ENCODE measurements around the gene ELMO3. TPM values are rescaled to one million over a fixed set of nuclear protein-coding genes. Genes with fewer than 3 reads are reported as not detected.

ELMO3 gene
- total and polyA plus RNA-seq, 2 of the 13 experiments (the other 11 are each of a cell fraction or from before 2014, with no cell fraction given), result 2.6 to 4.0 TPM

DNA sequence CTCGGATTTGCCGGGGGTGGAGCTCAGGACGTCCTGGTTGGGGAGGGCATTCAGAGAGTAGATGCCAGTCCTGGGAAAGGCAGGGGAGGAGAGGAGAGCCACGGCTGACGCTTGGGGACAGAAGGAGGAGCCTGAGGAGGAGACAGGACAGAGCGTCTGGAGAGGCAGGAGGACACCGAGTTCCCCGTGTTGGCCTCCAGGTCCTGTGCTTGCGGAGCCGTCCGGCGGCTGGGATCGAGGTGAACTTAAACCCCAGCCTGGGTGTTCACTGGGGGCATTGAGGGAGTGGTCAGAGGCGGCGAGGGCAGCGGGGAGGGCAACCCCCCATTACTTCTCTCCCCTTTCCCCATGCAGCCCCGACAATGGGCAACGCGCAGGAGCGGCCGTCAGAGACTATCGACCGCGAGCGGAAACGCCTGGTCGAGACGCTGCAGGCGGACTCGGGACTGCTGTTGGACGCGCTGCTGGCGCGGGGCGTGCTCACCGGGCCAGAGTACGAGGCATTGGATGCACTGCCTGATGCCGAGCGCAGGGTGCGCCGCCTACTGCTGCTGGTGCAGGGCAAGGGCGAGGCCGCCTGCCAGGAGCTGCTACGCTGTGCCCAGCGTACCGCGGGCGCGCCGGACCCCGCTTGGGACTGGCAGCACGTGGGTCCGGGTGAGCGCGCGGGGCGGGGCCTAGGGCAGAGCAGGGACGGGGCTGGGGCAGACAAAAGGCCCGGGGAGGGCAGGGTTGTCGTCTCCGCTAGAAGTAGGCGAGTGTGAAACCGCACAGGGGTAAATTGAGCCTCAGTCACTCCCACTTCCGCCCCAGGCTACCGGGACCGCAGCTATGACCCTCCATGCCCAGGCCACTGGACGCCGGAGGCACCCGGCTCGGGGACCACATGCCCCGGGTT lies 24.9 kb upstream of the ELMO3 start (continued):
- TF ChIP-seq, protein P1, sequence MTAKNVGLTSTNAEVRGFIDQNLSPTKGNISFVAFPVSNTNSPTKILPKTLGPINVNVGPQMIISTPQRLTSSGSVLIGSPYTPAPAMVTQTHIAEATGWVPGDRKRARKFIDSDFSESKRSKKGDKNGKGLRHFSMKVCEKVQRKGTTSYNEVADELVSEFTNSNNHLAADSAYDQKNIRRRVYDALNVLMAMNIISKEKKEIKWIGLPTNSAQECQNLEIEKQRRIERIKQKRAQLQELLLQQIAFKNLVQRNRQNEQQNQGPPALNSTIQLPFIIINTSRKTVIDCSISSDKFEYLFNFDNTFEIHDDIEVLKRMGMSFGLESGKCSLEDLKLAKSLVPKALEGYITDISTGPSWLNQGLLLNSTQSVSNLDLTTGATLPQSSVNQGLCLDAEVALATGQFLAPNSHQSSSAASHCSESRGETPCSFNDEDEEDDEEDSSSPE (CRISPR knock-in tag; IDR thresholded peaks at IDR 0.05), result peak; percentile 90
- TF ChIP-seq ZNF282 (IDR thresholded peaks at IDR 0.05; ENCODE audit: partially characterized antibody) (no peak), ZSCAN9 (CRISPR knock-in tag; IDR thresholded peaks at IDR 0.05; ENCODE audit: borderline replicate concordance) (peak; percentile 82; the same call in 1 of the 2 replicates), SRSF1 (optimal IDR thresholded peaks at IDR 0.05; ENCODE audit: low read depth, low read length) (no peak), ZNF253 (CRISPR knock-in tag; IDR thresholded peaks at IDR 0.05; ENCODE audit: borderline replicate concordance) (no peak), EZH2 (conservative IDR thresholded peaks at IDR 0.05; ENCODE audit: low read depth, low read length) (no peak), CENPT (CRISPR knock-in tag; IDR thresholded peaks at IDR 0.05; ENCODE audit: low read depth) (peak; percentile 98), ZNF749 (CRISPR knock-in tag; IDR thresholded peaks at IDR 0.05; ENCODE audit: borderline replicate concordance) (peak; percentile 84; the same call in 1 of the 2 replicates), SIN3A (IDR thresholded peaks at IDR 0.05; ENCODE audit: borderline replicate concordance, low read depth, low read length) (peak; percentile 34; the same call in 1 of the 2 replicates), MIER2 (CRISPR knock-in tag; IDR thresholded peaks at IDR 0.05) (peak; percentile 75), ZNF724P (CRISPR knock-in tag; IDR thresholded peaks at IDR 0.05; ENCODE audit: borderline replicate concordance) (peak; percentile 91), SETDB1 (CRISPR knock-in tag; IDR thresholded peaks at IDR 0.05; ENCODE audit: borderline replicate concordance) (no peak), ZFX (CRISPR knock-in tag; IDR thresholded peaks at IDR 0.05; ENCODE audit: low read depth) (peak; percentile 91)
- TF ChIP-seq, protein P2, sequence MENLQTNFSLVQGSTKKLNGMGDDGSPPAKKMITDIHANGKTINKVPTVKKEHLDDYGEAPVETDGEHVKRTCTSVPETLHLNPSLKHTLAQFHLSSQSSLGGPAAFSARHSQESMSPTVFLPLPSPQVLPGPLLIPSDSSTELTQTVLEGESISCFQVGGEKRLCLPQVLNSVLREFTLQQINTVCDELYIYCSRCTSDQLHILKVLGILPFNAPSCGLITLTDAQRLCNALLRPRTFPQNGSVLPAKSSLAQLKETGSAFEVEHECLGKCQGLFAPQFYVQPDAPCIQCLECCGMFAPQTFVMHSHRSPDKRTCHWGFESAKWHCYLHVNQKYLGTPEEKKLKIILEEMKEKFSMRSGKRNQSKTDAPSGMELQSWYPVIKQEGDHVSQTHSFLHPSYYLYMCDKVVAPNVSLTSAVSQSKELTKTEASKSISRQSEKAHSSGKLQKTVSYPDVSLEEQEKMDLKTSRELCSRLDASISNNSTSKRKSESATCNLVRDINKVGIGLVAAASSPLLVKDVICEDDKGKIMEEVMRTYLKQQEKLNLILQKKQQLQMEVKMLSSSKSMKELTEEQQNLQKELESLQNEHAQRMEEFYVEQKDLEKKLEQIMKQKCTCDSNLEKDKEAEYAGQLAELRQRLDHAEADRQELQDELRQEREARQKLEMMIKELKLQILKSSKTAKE (CRISPR knock-in tag; IDR thresholded peaks at IDR 0.05; ENCODE audit: borderline replicate concordance), result peak; percentile 89
- TF ChIP-seq, protein P3, sequence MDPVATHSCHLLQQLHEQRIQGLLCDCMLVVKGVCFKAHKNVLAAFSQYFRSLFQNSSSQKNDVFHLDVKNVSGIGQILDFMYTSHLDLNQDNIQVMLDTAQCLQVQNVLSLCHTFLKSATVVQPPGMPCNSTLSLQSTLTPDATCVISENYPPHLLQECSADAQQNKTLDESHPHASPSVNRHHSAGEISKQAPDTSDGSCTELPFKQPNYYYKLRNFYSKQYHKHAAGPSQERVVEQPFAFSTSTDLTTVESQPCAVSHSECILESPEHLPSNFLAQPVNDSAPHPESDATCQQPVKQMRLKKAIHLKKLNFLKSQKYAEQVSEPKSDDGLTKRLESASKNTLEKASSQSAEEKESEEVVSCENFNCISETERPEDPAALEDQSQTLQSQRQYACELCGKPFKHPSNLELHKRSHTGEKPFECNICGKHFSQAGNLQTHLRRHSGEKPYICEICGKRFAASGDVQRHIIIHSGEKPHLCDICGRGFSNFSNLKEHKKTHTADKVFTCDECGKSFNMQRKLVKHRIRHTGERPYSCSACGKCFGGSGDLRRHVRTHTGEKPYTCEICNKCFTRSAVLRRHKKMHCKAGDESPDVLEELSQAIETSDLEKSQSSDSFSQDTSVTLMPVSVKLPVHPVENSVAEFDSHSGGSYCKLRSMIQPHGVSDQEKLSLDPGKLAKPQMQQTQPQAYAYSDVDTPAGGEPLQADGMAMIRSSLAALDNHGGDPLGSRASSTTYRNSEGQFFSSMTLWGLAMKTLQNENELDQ (CRISPR knock-in tag; IDR thresholded peaks at IDR 0.05; ENCODE audit: borderline replicate concordance), result no peak
- TF ChIP-seq, protein P4, sequence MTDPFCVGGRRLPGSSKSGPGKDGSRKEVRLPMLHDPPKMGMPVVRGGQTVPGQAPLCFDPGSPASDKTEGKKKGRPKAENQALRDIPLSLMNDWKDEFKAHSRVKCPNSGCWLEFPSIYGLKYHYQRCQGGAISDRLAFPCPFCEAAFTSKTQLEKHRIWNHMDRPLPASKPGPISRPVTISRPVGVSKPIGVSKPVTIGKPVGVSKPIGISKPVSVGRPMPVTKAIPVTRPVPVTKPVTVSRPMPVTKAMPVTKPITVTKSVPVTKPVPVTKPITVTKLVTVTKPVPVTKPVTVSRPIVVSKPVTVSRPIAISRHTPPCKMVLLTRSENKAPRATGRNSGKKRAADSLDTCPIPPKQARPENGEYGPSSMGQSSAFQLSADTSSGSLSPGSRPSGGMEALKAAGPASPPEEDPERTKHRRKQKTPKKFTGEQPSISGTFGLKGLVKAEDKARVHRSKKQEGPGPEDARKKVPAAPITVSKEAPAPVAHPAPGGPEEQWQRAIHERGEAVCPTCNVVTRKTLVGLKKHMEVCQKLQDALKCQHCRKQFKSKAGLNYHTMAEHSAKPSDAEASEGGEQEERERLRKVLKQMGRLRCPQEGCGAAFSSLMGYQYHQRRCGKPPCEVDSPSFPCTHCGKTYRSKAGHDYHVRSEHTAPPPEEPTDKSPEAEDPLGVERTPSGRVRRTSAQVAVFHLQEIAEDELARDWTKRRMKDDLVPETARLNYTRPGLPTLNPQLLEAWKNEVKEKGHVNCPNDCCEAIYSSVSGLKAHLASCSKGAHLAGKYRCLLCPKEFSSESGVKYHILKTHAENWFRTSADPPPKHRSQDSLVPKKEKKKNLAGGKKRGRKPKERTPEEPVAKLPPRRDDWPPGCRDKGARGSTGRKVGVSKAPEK (CRISPR knock-in tag; IDR thresholded peaks at IDR 0.05; ENCODE audit: borderline replicate concordance), result peak; percentile 91; the same call in 1 of the 2 replicates
- TF ChIP-seq, protein P5, sequence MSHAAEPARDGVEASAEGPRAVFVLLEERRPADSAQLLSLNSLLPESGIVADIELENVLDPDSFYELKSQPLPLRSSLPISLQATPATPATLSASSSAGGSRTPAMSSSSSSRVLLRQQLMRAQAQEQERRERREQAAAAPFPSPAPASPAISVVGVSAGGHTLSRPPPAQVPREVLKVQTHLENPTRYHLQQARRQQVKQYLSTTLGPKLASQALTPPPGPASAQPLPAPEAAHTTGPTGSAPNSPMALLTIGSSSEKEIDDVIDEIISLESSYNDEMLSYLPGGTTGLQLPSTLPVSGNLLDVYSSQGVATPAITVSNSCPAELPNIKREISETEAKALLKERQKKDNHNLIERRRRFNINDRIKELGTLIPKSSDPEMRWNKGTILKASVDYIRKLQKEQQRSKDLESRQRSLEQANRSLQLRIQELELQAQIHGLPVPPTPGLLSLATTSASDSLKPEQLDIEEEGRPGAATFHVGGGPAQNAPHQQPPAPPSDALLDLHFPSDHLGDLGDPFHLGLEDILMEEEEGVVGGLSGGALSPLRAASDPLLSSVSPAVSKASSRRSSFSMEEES (CRISPR knock-in tag; IDR thresholded peaks at IDR 0.05), result peak; percentile 55; the same call in 1 of the 2 replicates

Data from HepG2 (cell line).